Measurements from ENCODE around the gene FAM229A.
"Not testable (repeated sequence)": the region's sequence is repeated elsewhere in the genome, so short reads cannot be mapped to it uniquely, and the experiment has no call there.

The FAM229A gene

GRCh38 chr1:32367912-32368635 lies 5.8 kb upstream of the FAM229A start:
- Mint-ChIP-seq H3K36me3 (ENCODE audit: insufficient read depth) (peaks cover 38% of the 10 kb centered on the region), H3K27ac (ENCODE audit: low read depth) (no peak overlapping the region), H3K4me3 (no peak overlapping the region), H3K9me3 (no peaks in the 10 kb centered on the region), H3K27me3 (no peaks in the 10 kb centered on the region), H3K4me1 (peaks cover 17% of the 10 kb centered on the region)
- no peak for ATAC-seq (replicated peaks; ENCODE audit: extremely low read depth, poor library complexity, severe bottlenecking)
- no peak for DNase-seq (ENCODE audit: low spot score in 2 of 2)

- ATAC-seq (replicated peaks; ENCODE audit: extremely low read depth, poor library complexity, severe bottlenecking) (no peak), DNase-seq (ENCODE audit: low spot score in 2 of 2) (no peak)
- peaks cover 9% of the 10 kb centered on the region for H3K27me3 Mint-ChIP-seq
- H3K36me3 Mint-ChIP-seq (ENCODE audit: insufficient read depth), result peaks cover 35% of the 10 kb centered on the region
- H3K27ac Mint-ChIP-seq (ENCODE audit: low read depth), result no peak overlapping the region
- no peaks in the 10 kb centered on the region for H3K9me3 Mint-ChIP-seq
- H3K4me1 Mint-ChIP-seq, result peaks cover 7% of the 10 kb centered on the region
- no peak overlapping the region for H3K4me3 Mint-ChIP-seq
These were observed 3.2 kb upstream of the FAM229A start for GRCh38 chr1:32365445-32365844.

- no peak for ATAC-seq (replicated peaks; ENCODE audit: extremely low read depth, poor library complexity, severe bottlenecking)
- H3K27me3 Mint-ChIP-seq, result peaks cover 10% of the 10 kb centered on the region
- H3K36me3 Mint-ChIP-seq (ENCODE audit: insufficient read depth), result peaks cover 32% of the 10 kb centered on the region
- H3K4me3 Mint-ChIP-seq, result no peak overlapping the region
- H3K4me1 Mint-ChIP-seq, result peaks cover 10% of the 10 kb centered on the region
- DNase-seq (ENCODE audit: low spot score in 2 of 2), result no peak
- no peaks in the 10 kb centered on the region for H3K9me3 Mint-ChIP-seq
- H3K27ac Mint-ChIP-seq (ENCODE audit: low read depth), result no peak overlapping the region
These were observed 2.6 kb upstream of the FAM229A start for GRCh38 chr1:32364836-32365235.

- peaks cover 17% of the 10 kb centered on the region for H3K4me1 Mint-ChIP-seq
- DNase-seq (ENCODE audit: low spot score in 2 of 2), result no peak
- H3K27ac Mint-ChIP-seq (ENCODE audit: low read depth), result no peak overlapping the region
- peaks cover 25% of the 10 kb centered on the region for H3K36me3 Mint-ChIP-seq (ENCODE audit: insufficient read depth)
- no peak overlapping the region for H3K4me3 Mint-ChIP-seq
- H3K9me3 Mint-ChIP-seq, result no peaks in the 10 kb centered on the region
- H3K27me3 Mint-ChIP-seq, result peaks cover 10% of the 10 kb centered on the region
- ATAC-seq (replicated peaks; ENCODE audit: extremely low read depth, poor library complexity, severe bottlenecking), result no peak
These were observed 1.4 kb upstream of the FAM229A start for GRCh38 chr1:32363713-32364112.

- peaks cover 15% of the 10 kb centered on the region for H3K36me3 Mint-ChIP-seq (ENCODE audit: insufficient read depth)
- peaks cover 22% of the 10 kb centered on the region for H3K4me1 Mint-ChIP-seq
These were observed 411 bp downstream of the FAM229A start for GRCh38 chr1:32361674-32362473.

GRCh38 chr1:32361308-32361673 lies 994 bp downstream of the FAM229A start:
- H3K36me3 Mint-ChIP-seq (ENCODE audit: insufficient read depth), result peaks cover 10% of the 10 kb centered on the region
- H3K9me3 Mint-ChIP-seq, result no peaks in the 10 kb centered on the region
- peak overlapping the region; percentile 78 for H3K4me3 Mint-ChIP-seq

More at GRCh38 chr1:32361674-32362473, 411 bp downstream of the FAM229A start:
- ATAC-seq (replicated peaks; ENCODE audit: extremely low read depth, poor library complexity, severe bottlenecking) (peak; percentile 35), DNase-seq (ENCODE audit: low spot score in 2 of 2) (no peak)
- H3K27me3 Mint-ChIP-seq, result peaks cover 10% of the 10 kb centered on the region
- no peaks in the 10 kb centered on the region for H3K9me3 Mint-ChIP-seq
- H3K27ac Mint-ChIP-seq (ENCODE audit: low read depth), result no peak overlapping the region
- peak overlapping the region; percentile 78 for H3K4me3 Mint-ChIP-seq

GRCh38 chr1:32358435-32358834 lies 3.9 kb downstream of the FAM229A start:
- no peak for ATAC-seq (replicated peaks; ENCODE audit: extremely low read depth, poor library complexity, severe bottlenecking)
- H3K36me3 Mint-ChIP-seq (ENCODE audit: insufficient read depth), result peaks cover 8% of the 10 kb centered on the region
- H3K27ac Mint-ChIP-seq (ENCODE audit: low read depth), result no peak overlapping the region
- DNase-seq (ENCODE audit: low spot score in 2 of 2), result no peak
- H3K4me1 Mint-ChIP-seq, result peaks cover 30% of the 10 kb centered on the region
- H3K9me3 Mint-ChIP-seq, result no peaks in the 10 kb centered on the region
- peaks cover 10% of the 10 kb centered on the region for H3K27me3 Mint-ChIP-seq
- H3K4me3 Mint-ChIP-seq, result no peak overlapping the region

More at GRCh38 chr1:32361308-32361673, 994 bp downstream of the FAM229A start:
- ATAC-seq (replicated peaks; ENCODE audit: extremely low read depth, poor library complexity, severe bottlenecking) (no peak), DNase-seq (ENCODE audit: low spot score in 2 of 2) (no peak)
- peaks cover 10% of the 10 kb centered on the region for H3K27me3 Mint-ChIP-seq
- peak overlapping the region; percentile 73 for H3K27ac Mint-ChIP-seq (ENCODE audit: low read depth)
- peaks cover 22% of the 10 kb centered on the region for H3K4me1 Mint-ChIP-seq

- DNase-seq (ENCODE audit: low spot score in 2 of 2) (no peak), ATAC-seq (replicated peaks; ENCODE audit: extremely low read depth, poor library complexity, severe bottlenecking) (no peak)
- Mint-ChIP-seq H3K36me3 (ENCODE audit: insufficient read depth) (peaks cover 4% of the 10 kb centered on the region), H3K27ac (ENCODE audit: low read depth) (no peak overlapping the region), H3K9me3 (no peaks in the 10 kb centered on the region), H3K27me3 (peaks cover 10% of the 10 kb centered on the region), H3K4me3 (no peak overlapping the region), H3K4me1 (peaks cover 36% of the 10 kb centered on the region)
These were observed 4.7 kb downstream of the FAM229A start for GRCh38 chr1:32357614-32358013.

GRCh38 chr1:32356478-32356877 lies 5.8 kb downstream of the FAM229A start:
- H3K9me3 Mint-ChIP-seq, result no peaks in the 10 kb centered on the region
- peaks cover 2% of the 10 kb centered on the region for H3K36me3 Mint-ChIP-seq (ENCODE audit: insufficient read depth)
- H3K27ac Mint-ChIP-seq (ENCODE audit: low read depth), result no peak overlapping the region
- H3K4me3 Mint-ChIP-seq, result no peak overlapping the region
- peaks cover 10% of the 10 kb centered on the region for H3K27me3 Mint-ChIP-seq
- DNase-seq (ENCODE audit: low spot score in 2 of 2) (no peak), ATAC-seq (replicated peaks; ENCODE audit: extremely low read depth, poor library complexity, severe bottlenecking) (no peak)
- peaks cover 36% of the 10 kb centered on the region for H3K4me1 Mint-ChIP-seq

GRCh38 chr1:32355778-32356177 lies 6.5 kb downstream of the FAM229A start:
- H3K4me3 Mint-ChIP-seq; H3K36me3 Mint-ChIP-seq (ENCODE audit: insufficient read depth); DNase-seq (ENCODE audit: low spot score in 2 of 2); ATAC-seq (replicated peaks; ENCODE audit: extremely low read depth, poor library complexity, severe bottlenecking); H3K27me3 Mint-ChIP-seq; H3K27ac Mint-ChIP-seq (ENCODE audit: low read depth); H3K9me3 Mint-ChIP-seq: not testable (repeated sequence)
- peaks cover 37% of the 10 kb centered on the region for H3K4me1 Mint-ChIP-seq

GRCh38 chr1:32353886-32354570 lies 8.3 kb downstream of the FAM229A start:
- peaks cover 37% of the 10 kb centered on the region for H3K4me1 Mint-ChIP-seq
- ATAC-seq (replicated peaks; ENCODE audit: extremely low read depth, poor library complexity, severe bottlenecking), result no peak
- peak overlapping the region; percentile 26 for H3K27ac Mint-ChIP-seq (ENCODE audit: low read depth)
- no peaks in the 10 kb centered on the region for H3K9me3 Mint-ChIP-seq
- peaks cover 2% of the 10 kb centered on the region for H3K36me3 Mint-ChIP-seq (ENCODE audit: insufficient read depth)
- no peak for DNase-seq (ENCODE audit: low spot score in 2 of 2)
- H3K27me3 Mint-ChIP-seq, result no peaks in the 10 kb centered on the region
- peak overlapping the region; percentile 70 for H3K4me3 Mint-ChIP-seq

- DNase-seq (ENCODE audit: low spot score in 2 of 2), result no peak
- peak overlapping the region; percentile 56 for H3K27ac Mint-ChIP-seq (ENCODE audit: low read depth)
- no peaks in the 10 kb centered on the region for H3K27me3 Mint-ChIP-seq
- peaks cover 2% of the 10 kb centered on the region for H3K36me3 Mint-ChIP-seq (ENCODE audit: insufficient read depth)
- peaks cover 42% of the 10 kb centered on the region for H3K4me1 Mint-ChIP-seq
- ATAC-seq (replicated peaks; ENCODE audit: extremely low read depth, poor library complexity, severe bottlenecking), result no peak
- H3K4me3 Mint-ChIP-seq, result peak overlapping the region; percentile 70
- H3K9me3 Mint-ChIP-seq, result no peaks in the 10 kb centered on the region
These were observed 8.9 kb downstream of the FAM229A start for GRCh38 chr1:32353431-32353830.

Measured in central memory CD8-positive, alpha-beta T cell (primary cell).